ENCODE data around the gene NFKB2. TPM values are rescaled to one million over a fixed set of nuclear protein-coding genes. Genes with fewer than 3 reads are reported as not detected.

Gene NFKB2
- total and polyA plus RNA-seq, 2 of the 8 experiments (the other 6 are each of a cell fraction or from before 2014, with no cell fraction given), result 20.4 to 31.4 TPM

DNA sequence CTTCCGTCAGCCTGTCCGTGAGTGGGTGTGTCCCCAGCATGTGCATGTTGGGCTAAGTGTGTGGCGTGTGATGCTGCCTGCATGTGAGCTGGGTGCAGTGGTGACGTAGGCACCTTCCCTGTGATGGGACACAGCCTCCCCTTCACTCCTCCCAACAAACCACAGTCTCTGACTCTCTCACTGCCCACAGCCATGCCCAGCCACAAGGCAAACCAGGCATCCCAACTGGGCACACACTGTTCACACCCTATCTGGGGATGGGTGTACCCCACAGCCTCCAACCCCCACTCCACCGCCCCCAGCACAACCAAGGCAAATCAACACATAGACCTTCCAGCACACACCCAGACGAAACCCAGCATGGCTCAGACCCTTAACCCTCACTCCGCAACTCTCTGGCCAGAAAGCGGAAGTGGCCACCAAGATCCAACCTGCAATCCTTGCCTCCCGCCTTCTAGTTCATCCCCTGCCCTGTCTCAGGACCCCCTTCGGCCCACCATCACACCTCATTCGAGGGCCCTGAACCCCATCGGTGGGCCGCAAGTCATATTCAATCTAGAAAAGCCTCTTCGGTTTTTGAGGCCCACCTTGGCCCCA, 12.7 kb downstream of the NFKB2 start:
- Histone ChIP-seq H3K4me1 (replicated peaks in 1 of 4; ENCODE audit: control insufficient read depth in 3 of 4, insufficient read depth in 4 of 4, low read length in 3 of 4) (peaks cover 7 to 30% (median 20%) of the 10 kb centered on the region in 4 experiments), H2BK12ac (ENCODE audit: low read depth, low read length) (peak overlapping the region; percentile 85), H3K9ac (replicated peaks in 1 of 4; ENCODE audit: extremely low read depth in 1 of 4, low read depth in 3 of 4, low read length in 3 of 4) (no peak overlapping the region; a peak in 1 of 7 replicates), H4K5ac (ENCODE audit: insufficient read length, low read depth, low read length) (no peak overlapping the region), H2BK15ac (ENCODE audit: low read length) (peak overlapping the region; percentile 99), H3K18ac (ENCODE audit: extremely low read depth, low read length) (no peak overlapping the region), H3K4me2 (ENCODE audit: insufficient read depth in 1 of 2, low read depth in 2 of 2, low read length in 2 of 2) (peak overlapping the region; percentile 88), H3K9me3 (ENCODE audit: insufficient read depth in 2 of 2, low read depth in 1 of 2, low read length in 1 of 2) (no peaks in the 10 kb centered on the region), H4K91ac (replicated peaks; ENCODE audit: insufficient read length, low read length) (peak overlapping the region; percentile 46), H2BK120ac (replicated peaks; ENCODE audit: low read depth, low read length) (no peak overlapping the region), H3K56ac (replicated peaks; ENCODE audit: insufficient read length, low read depth, low read length) (no peak overlapping the region), H3K36me3 (ENCODE audit: control insufficient read depth in 2 of 4, insufficient read depth in 4 of 4, low read length in 3 of 4) (no peaks in the 10 kb centered on the region), H3K4me3 (ENCODE audit: extremely low read depth in 1 of 4, insufficient read depth in 2 of 4, low read depth in 3 of 4, low read length in 4 of 4) (peak overlapping the region; percentile 55 to 70 (median 57)), H3K79me2 (ENCODE audit: control insufficient read depth in 1 of 2, insufficient read depth in 2 of 2, low read length in 2 of 2) (no peaks in the 10 kb centered on the region), H2AFZ (ENCODE audit: low read length) (no peak overlapping the region), H3K27me3 (replicated peaks in 1 of 4; ENCODE audit: control insufficient read depth in 3 of 4, extremely low read depth in 1 of 4, insufficient read depth in 3 of 4, low read length in 3 of 4) (peaks cover 17 to 52% (median 50%) of the 10 kb centered on the region in 4 experiments), H4K8ac (ENCODE audit: extremely low read depth, insufficient read depth, low read length) (no peak overlapping the region; the same call in 1 of the 2 replicates), H2BK20ac (ENCODE audit: low read length) (no peak overlapping the region), H3K27ac (ENCODE audit: low read depth, low read length) (no peak overlapping the region), H4K20me1 (replicated peaks in 1 of 2; ENCODE audit: control insufficient read depth in 1 of 2, insufficient read depth in 2 of 2, low read length in 2 of 2) (peaks cover 0 to 8% of the 10 kb centered on the region in 2 experiments), H2BK5ac (ENCODE audit: low read depth, low read length) (0 out of 2 replicates have a peak overlapping the region, but pooled peaks have one; percentile 44), H3K23me2 (ENCODE audit: low read depth, low read length) (peaks cover 26% of the 10 kb centered on the region), H3K14ac (ENCODE audit: insufficient read length) (no peak overlapping the region), H2AK5ac (ENCODE audit: low read depth, low read length) (peak overlapping the region; percentile 96; the same call in 1 of the 2 replicates), H3K23ac (ENCODE audit: insufficient read length) (no peak overlapping the region), H3K4ac (replicated peaks; ENCODE audit: insufficient read length, low read depth, low read length) (no peak overlapping the region), H3K79me1 (ENCODE audit: low read depth, low read length) (no peaks in the 10 kb centered on the region)
- DNase-seq (ENCODE audit: low read depth in 1 of 2, low spot score in 2 of 2) (no peak), FAIRE-seq (no peak)
- POLR2A ChIA-PET (ENCODE audit: partially characterized antibody), result interaction anchor here (1.4 to 5.9 kb wide), 3 partner anchors 9 to 13 kb away, joined by 4 to 33 read pairs (median 7); partner anchors contain the start of genes FBXL15 and NFKB2
- CTCF ChIA-PET (ENCODE audit: partially characterized antibody), result interaction anchor here (7.2 to 16.4 kb wide), 2 partner anchors 12 to 177 kb away, joined by 79 to 184 read pairs; partner anchors contain the start of genes ELOVL3 and NFKB2
- 66% methylated on average over 12 of the region's 14 CpGs; no CpG with 5 or more reads in 1 of the 2 experiments for WGBS, 2 experiments (ENCODE audit: extremely low coverage in 1 of 2, insufficient coverage in 1 of 2, insufficient read length in 1 of 2, insufficient replicate concordance in 2 of 2, low coverage in 1 of 2, low lambda C conversion rate in 2 of 2, missing lambda C conversion rate in 1 of 2)
- TF ChIP-seq PHF8 (conservative IDR thresholded peaks at IDR 0.05; ENCODE audit: low read depth, low read length), result no peak
- TF ChIP-seq, protein P1, sequence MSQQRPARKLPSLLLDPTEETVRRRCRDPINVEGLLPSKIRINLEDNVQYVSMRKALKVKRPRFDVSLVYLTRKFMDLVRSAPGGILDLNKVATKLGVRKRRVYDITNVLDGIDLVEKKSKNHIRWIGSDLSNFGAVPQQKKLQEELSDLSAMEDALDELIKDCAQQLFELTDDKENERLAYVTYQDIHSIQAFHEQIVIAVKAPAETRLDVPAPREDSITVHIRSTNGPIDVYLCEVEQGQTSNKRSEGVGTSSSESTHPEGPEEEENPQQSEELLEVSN (IDR thresholded peaks at IDR 0.05), result 0 out of 2 replicates have a peak, but pooled peaks have one; percentile 18
